IPS DF 19.7 (cell line): Measurements from ENCODE around the gene ANKRD39.

Experiments used
- DNase-seq: peaks from one replicate; pipeline ENCODE4 v3.0.0-alpha.2; 2013; ENCODE audit warnings: low read depth, low spot score

The ANKRD39 gene

GRCh38 chr2:96888072-96889011 is 30.5 kb upstream of the ANKRD39 start:
- no peak for DNase-seq

GRCh38 chr2:96887493-96888012 is 29.7 kb upstream of the ANKRD39 start:
- no peak for DNase-seq

GRCh38 chr2:96885432-96886347 is 27.9 kb upstream of the ANKRD39 start:
- no peak for DNase-seq

- no peak for DNase-seq
These were observed 26.7 kb upstream of the ANKRD39 start for GRCh38 chr2:96884299-96885094.

- no peak for DNase-seq
These were observed 25.5 kb upstream of the ANKRD39 start for GRCh38 chr2:96883306-96883705.

GRCh38 chr2:96882906-96883305 is 25.1 kb upstream of the ANKRD39 start:
- no peak for DNase-seq

- no peak for DNase-seq
These were observed 24.4 kb upstream of the ANKRD39 start for GRCh38 chr2:96882230-96882629.

GRCh38 chr2:96881349-96882195 is 23.8 kb upstream of the ANKRD39 start:
- DNase-seq = peak; percentile 79

- no peak for DNase-seq
These were observed 23.1 kb upstream of the ANKRD39 start for GRCh38 chr2:96880891-96881273.

GRCh38 chr2:96879545-96880040 is 21.8 kb upstream of the ANKRD39 start:
- DNase-seq = no peak

GRCh38 chr2:96878796-96879544 is 21.2 kb upstream of the ANKRD39 start:
- no peak for DNase-seq

GRCh38 chr2:96878171-96878570 is 20.4 kb upstream of the ANKRD39 start:
- no peak for DNase-seq

- no peak for DNase-seq
These were observed 19.8 kb upstream of the ANKRD39 start for GRCh38 chr2:96877631-96878092.

- no peak for DNase-seq
These were observed 19.2 kb upstream of the ANKRD39 start for GRCh38 chr2:96877042-96877451.

- no peak for DNase-seq
These were observed 18.6 kb upstream of the ANKRD39 start for GRCh38 chr2:96876269-96877041.

GRCh38 chr2:96875498-96876268 is 17.9 kb upstream of the ANKRD39 start:
- DNase-seq = no peak

- DNase-seq = no peak
These were observed 16.5 kb upstream of the ANKRD39 start for GRCh38 chr2:96874198-96874831.
